ENCODE data around the gene CST3.
"Not testable (repeated sequence)": the region's sequence is repeated elsewhere in the genome, so short reads cannot be mapped to it uniquely, and the experiment has no call there.

GRCh38 chr20:23685529-23685896 is 47.8 kb upstream of the CST3 start:
- TF ChIP-seq, protein P1, sequence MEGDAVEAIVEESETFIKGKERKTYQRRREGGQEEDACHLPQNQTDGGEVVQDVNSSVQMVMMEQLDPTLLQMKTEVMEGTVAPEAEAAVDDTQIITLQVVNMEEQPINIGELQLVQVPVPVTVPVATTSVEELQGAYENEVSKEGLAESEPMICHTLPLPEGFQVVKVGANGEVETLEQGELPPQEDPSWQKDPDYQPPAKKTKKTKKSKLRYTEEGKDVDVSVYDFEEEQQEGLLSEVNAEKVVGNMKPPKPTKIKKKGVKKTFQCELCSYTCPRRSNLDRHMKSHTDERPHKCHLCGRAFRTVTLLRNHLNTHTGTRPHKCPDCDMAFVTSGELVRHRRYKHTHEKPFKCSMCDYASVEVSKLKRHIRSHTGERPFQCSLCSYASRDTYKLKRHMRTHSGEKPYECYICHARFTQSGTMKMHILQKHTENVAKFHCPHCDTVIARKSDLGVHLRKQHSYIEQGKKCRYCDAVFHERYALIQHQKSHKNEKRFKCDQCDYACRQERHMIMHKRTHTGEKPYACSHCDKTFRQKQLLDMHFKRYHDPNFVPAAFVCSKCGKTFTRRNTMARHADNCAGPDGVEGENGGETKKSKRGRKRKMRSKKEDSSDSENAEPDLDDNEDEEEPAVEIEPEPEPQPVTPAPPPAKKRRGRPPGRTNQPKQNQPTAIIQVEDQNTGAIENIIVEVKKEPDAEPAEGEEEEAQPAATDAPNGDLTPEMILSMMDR (IDR thresholded peaks at IDR 0.05; ENCODE audit: poor library complexity), result not testable (repeated sequence)
- not testable (repeated sequence) for TF ChIP-seq EZH2 (IDR thresholded peaks at IDR 0.05; ENCODE audit: borderline replicate concordance)
